ENCODE measurements around the gene DIPK1C.

GRCh38 chr18:74420926-74421325 is 36.2 kb downstream of the DIPK1C start:
- TF ChIP-seq EZH2phosphoT487 (IDR thresholded peaks at IDR 0.05; ENCODE audit: unreplicated experiment), result no peak
- no peak for TF ChIP-seq JUNB (IDR thresholded peaks at IDR 0.05; ENCODE audit: unreplicated experiment)
- no peak for TF ChIP-seq CTCF (conservative IDR thresholded peaks at IDR 0.05; ENCODE audit: low read depth in 2 of 2)
- TF ChIP-seq ETS1 (IDR thresholded peaks at IDR 0.05), result no peak
